GM12872 (cell line): ENCODE data around the gene RLF.

Source experiments
- CTCF ChIP-seq: IDR thresholded peaks from 3 replicates; pipeline ENCODE4 v1.5.1; 2011; ENCODE audit warnings: low read depth, mild to moderate bottlenecking, low read length, moderate library complexity; ENCODE audit not compliant: insufficient read depth

Gene RLF

DNA sequence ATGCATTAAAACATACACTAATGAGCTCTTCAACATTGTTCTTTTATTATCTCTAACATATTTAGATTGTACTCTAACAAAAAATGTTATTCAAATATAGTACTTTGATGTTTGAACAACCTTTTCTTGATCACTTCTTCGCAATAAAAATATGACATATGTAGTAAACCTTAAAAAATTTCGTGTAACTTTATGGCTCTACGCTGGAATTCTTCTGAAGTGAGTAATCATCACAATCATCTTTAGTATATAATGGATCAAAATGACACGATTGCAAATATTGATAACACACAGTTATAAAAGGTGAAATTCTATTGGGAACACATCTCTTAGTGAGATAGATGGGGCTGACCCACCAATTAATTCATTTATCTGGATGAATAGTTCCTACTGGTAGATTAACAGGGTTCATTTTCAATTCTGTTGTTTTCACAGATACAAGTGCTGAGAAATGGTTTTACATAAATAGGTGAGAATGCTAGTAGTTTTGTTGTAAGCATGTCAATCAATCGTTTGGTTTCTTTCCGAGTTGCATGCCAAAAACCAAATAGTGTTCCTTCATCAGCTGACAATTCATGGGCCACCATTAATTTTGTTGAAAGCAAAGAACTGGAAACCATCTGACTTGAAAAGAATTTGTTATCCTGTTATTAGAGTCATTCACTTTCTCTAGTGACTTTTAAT is 95.4 kb downstream of the RLF start:
- no peak for TF ChIP-seq CTCF

- no peak for TF ChIP-seq CTCF
Measured at GRCh38 chr1:40257313-40257687, 96.1 kb downstream of the RLF start.

DNA sequence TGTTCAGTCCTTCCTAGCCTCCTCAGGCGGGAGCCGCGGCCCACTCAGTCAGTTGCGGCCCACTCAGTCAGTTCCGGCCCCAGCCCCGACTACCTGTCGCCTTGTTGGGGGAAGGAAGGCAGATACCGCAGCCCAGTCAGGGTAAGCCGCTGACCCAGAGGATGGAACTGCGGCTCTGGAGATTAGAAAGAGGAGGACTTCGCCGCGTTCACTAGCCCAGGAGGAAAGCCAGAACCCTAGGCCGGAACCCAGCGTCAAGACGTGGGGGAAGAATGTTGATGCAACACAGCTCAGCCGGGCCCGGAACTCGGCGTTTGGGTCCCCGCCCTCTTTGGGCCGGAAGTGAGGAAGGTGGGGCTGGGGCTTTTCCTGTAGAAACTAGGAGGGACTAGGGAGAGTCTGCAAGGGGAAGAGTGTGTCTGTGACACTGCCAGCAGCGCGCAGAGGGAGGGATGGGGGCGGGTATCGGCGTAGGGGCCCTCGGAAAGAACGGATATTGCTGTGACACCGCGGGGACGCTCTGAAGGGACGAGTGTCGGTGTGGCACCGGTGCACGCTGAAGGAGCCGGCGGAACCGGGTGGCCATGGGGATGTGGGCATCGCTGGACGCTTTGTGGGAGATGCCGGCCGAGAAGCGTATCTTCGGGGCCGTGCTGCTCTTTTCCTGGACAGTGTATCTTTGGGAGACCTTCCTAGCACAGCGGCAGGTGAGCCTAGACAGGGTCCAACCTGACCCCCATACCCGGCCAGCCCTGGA is 96.7 kb downstream of the RLF start, which contains the start of gene ZMPSTE24:
ZMPSTE24 (plus strand) TSS at position 549 of the 757 bp plus-strand sequence; CDS start at position 585, 36 bp downstream.
- no peak for TF ChIP-seq CTCF

DNA sequence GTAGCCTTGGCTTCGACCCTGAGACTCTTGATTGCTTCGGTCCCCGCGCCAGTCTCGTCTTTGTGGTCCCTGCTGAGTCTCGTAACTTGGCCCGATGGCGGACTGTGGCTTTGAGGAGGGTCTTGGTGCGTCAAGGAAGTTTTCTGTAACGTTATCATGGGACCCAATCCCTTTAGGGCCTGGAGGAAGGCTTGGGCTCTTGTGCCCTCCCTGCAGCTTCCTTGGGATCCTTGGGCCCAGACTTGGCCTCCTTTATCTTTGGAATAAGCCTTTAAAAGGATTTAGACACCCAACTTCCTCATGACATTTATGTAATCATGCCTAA is 97.2 kb downstream of the RLF start:
- no peak for TF ChIP-seq CTCF

- no peak for TF ChIP-seq CTCF
Measured at GRCh38 chr1:40264354-40264781, 103.2 kb downstream of the RLF start.

DNA sequence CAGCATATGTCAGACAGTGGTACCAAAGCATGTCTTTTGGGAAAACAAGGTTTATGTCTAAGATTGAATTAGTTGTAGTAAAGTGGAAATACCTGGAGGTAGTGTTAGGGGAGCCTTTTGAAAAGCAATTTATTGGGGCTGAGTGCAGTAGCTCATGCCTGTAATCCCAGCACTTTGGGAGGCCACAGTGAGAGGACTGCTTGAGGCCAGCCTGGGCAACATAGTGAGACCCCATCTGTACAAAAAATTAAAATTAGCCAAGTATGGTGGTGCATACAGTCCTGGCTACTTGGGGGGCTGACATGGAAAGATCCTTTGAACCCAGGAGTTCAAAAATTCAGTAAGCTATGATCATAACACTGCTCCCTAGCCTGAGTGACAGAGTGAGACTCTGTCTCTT is 104.1 kb downstream of the RLF start:
- TF ChIP-seq CTCF: no peak

DNA sequence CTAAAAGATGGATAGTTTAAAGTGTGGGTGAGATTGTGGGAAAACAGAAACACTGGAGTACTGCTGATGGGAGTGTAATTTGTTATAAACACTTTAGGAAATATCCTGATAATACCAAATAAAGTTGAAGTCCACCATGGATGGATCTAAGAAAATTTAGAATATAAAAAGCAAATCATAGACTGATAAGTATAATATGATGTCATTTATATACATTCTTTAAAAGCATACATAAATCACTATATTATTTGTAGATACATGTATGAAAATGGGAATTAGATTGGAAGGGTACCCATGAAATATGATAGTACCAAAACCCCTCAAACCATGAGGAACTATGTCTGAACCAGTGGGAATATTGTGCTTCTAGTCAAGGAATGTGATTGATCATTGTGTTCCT is 104.7 kb downstream of the RLF start:
- no peak for TF ChIP-seq CTCF
